KOPT-K1 (cell line): ENCODE results near the gene GGCT.
A peak's percentile ranks its signal among the peaks of the same experiment; 100 is the strongest.
"Not testable (repeated sequence)": the region's sequence is repeated elsewhere in the genome, so short reads cannot be mapped to it uniquely, and the experiment has no call there.

Experiments
- H3K27ac ChIP-seq: fragments of 200-600 bp; sonication (generic); 2 replicates; pipeline ENCODE4 v1.5.1; 2016; ENCODE audit warnings: antibody characterized with exemption, mild to moderate bottlenecking, low read depth, low read length; ENCODE audit not compliant: poor library complexity, severe bottlenecking
- H3K36me3 ChIP-seq: fragments of 200-600 bp; sonication (generic); 2 replicates; pipeline ENCODE4 v1.5.1; 2017; ENCODE audit warnings: antibody characterized with exemption, mild to moderate bottlenecking, low read length, moderate library complexity; ENCODE audit not compliant: insufficient read depth
- H3K9me3 ChIP-seq: fragments of 200-600 bp; sonication (generic); 2 replicates; pipeline ENCODE4 v1.5.1; 2017; ENCODE audit warnings: antibody characterized with exemption, low read length, mild to moderate bottlenecking; ENCODE audit not compliant: insufficient read depth, poor library complexity, severe bottlenecking

Gene GGCT, protein sequence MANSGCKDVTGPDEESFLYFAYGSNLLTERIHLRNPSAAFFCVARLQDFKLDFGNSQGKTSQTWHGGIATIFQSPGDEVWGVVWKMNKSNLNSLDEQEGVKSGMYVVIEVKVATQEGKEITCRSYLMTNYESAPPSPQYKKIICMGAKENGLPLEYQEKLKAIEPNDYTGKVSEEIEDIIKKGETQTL

DNA sequence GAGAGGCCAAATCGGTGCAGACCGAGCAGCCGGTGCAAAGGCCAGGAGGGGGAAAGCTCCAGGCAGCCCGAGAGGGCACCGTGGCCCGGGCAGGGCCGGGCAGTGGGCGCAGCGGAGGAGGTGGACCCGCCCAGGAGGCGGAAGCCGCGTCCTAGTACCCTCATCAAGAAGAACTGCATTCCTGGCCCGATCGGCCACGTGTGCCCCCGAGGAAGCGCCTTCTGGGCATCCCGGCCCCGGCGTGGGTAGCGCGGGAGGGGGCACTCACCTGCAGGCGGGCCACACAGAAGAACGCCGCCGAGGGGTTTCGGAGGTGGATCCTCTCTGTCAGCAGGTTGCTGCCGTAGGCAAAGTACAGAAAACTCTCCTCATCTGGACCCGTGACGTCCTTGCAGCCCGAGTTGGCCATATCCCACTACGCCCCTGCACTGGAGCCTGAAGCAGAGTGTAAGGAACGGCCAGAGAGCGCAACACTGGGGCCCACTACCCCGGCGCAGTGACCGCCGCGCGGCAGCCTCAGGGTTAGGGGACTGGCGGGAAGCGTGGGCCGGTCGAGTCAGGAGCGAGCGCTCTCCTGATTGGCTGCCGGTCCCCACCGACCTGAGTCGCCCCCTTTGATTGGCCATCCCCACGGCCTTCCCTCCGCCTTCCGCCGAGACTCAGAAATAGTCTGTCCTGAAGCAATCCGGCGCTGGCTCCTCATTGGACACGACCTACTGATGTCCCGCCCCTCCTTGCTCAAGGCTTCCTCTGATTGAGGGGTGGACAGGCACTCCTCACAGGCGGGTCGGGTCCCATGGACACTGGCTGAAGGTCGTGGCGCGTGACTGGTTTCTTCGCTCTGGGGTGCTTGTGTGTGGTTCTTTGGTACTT, at the start of gene GGCT:
Gene GGCT, minus strand, starts transcription at position 529 of the 873 bp plus-strand sequence. Its CDS starts 120 bp downstream, at position 409.
- Histone ChIP-seq H3K27ac (peak within 1 kb of the TSS; percentile 78), H3K36me3 (peaks cover 37% of the 10 kb centered on the region), H3K9me3 (no peaks in the 10 kb centered on the region)

DNA sequence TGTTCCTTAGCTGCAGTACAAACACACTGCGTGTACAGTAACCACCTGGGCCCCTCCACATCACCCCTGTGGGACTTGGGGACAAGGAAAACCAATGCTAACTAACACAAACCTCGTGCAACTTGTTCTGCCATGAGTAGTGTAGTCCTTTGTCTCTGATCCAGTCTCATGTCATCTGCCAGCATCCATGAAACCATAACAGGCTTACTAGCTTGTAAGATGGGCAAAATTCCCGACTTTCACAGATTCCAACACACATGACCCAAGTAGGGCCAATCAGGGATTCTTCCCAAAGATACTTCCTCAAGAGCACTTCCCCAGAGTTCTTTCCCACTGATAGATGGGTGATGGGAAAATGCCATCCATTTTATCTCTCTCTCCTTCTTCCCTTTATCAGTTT, 48.9 kb upstream of the GGCT start:
- Histone ChIP-seq H3K9me3 (no peaks in the 10 kb centered on the region), H3K36me3 (no peaks in the 10 kb centered on the region), H3K27ac (no peak overlapping the region)

DNA sequence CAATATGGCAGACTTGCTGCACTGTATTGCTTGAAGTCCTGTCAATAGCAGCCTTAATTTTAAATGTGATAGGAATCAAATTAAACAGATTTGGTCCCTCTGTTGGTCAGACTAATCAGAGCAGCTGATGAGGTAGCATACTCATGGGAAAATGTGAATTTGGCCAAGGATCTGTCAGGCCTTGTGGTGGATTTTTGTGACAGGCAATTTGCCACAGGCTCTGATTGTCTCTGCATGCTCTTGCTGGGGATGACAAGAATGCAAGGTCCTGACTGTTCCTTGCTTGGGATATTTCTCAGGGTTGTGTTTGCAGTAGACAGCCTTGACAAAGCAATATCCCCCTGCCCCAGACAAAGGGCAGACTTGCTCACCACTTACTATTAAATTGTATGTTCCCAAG, 48.5 kb upstream of the GGCT start:
- Histone ChIP-seq H3K27ac (no peak overlapping the region), H3K9me3 (no peaks in the 10 kb centered on the region), H3K36me3 (no peaks in the 10 kb centered on the region)

GRCh38 chr7:30552330-30552729, 47.7 kb upstream of the GGCT start:
- Histone ChIP-seq H3K36me3 (no peaks in the 10 kb centered on the region), H3K27ac (no peak overlapping the region), H3K9me3 (no peaks in the 10 kb centered on the region)

GRCh38 chr7:30549931-30550493, 45.4 kb upstream of the GGCT start:
- Histone ChIP-seq H3K27ac (no peak overlapping the region), H3K36me3 (no peaks in the 10 kb centered on the region)

DNA sequence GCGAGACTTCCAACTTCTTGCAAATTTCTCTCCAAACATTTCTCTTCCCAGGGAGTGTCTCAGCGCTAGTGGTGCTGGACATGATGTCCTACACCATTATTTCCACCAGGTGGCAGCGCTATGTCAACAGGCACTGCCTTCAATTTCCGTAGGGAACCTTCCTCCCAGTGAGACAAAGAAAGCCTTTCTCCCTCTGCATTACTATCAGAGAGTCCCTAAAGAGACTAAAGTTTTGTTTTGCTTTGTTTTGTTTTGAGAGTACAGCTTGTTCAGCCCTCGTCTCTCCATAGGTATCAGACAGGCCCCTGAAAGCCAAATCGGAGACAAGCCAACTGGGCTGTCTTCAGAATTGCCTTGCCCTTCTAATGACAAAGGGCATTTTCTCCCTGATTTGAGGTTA, 44.2 kb upstream of the GGCT start:
- Histone ChIP-seq H3K36me3 (no peaks in the 10 kb centered on the region), H3K9me3 (no peaks in the 10 kb centered on the region), H3K27ac (no peak overlapping the region)

More at GRCh38 chr7:30549931-30550493, 45.4 kb upstream of the GGCT start:
- H3K9me3 ChIP-seq, result no peaks in the 10 kb centered on the region

DNA sequence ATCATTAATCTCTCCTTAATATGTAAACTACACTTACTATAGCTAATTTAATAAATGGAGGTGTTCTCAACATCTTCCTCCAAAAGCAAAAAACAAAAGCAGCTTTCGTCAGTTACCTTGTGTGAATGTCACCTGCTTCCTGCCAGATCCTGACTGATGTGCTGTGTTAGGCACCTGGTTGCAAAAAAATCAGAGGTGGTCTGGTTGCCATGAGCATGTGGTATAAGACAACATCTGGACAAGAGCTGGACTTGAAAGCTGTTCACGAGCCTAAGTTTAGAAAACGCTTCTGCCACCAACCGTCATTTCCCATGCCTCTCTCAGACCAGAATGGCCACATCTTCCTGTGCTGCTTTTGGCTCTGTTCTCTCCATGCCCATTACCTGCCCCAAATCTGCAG, 42.0 kb upstream of the GGCT start:
- Histone ChIP-seq H3K27ac (no peak overlapping the region), H3K36me3 (no peaks in the 10 kb centered on the region), H3K9me3 (no peaks in the 10 kb centered on the region)

DNA sequence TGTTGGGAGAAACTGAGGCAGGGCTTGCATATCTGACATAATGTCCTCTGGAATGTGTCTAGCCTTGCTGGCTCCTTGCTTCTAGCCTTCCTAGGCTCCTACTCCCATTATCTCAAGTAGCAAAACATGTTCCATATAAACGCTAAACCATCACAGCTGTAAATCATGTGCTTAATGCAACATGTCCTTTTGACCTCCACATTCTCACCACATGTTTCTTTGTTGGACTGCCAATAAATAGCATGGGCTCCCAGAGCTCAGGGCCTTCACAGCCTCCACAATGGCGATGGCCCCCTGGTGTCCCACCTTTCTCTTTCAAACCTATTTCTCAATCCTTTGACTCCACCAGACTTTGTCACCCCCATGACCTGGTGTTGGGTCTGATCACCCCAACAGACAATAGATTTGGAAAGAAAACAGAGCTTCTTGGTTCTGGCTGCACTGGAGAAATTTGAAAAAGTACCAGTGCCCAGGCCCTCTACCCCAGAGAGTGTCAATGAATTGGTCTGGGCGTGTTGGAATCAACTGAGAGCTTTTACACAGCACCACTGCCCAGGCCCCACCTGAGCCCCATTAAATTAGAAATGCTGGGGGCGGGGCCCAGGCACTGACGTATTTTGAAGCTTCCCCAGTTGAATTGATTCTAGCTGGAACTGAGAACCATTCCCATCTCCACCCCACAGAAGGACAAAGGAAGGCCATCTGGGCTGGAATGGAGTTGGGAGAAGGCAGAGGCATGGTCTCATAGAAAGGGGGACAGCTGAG, 41.3 kb upstream of the GGCT start:
- no peak overlapping the region for H3K27ac ChIP-seq
- H3K9me3 ChIP-seq, result no peaks in the 10 kb centered on the region
- no peaks in the 10 kb centered on the region for H3K36me3 ChIP-seq

DNA sequence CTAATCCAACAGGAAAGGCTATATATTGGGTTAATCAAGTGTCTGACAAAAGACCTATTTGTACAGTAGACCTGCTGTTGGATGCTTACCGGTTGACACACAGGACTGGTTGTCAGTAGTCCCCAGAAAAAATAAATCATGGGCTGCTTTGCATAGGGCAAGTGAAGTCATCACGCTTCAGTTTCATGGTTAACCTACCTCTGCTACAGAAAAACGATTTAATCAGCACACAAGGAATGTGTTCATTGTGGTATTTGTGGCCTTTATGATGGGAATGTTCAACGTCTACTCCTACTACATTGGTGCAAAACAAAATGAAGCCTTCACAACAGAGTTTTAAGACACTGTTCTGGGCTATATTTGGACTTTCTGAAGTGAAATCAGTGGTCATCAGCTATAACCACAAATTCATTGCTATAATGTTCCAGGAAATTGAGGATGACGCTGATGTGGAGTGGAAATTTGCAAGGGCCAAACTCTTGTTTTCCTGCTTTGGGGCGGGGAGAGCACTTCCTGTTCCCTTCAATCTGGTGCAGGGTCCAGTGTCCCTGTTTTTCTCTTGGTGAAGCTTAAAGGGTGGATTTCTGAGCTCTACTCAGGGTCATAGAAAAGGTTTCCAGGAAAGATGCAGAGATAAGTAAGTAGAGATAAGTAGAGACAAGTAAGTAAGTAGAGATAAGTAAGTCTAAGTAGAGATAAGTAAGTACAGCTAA, 39.3 kb upstream of the GGCT start:
- H3K27ac ChIP-seq, result no peak overlapping the region

GRCh38 chr7:30543115-30543514, 38.5 kb upstream of the GGCT start:
- not testable (repeated sequence) for H3K27ac ChIP-seq, H3K9me3 ChIP-seq, H3K36me3 ChIP-seq

More for the DNA sequence above, 39.3 kb upstream of the GGCT start:
- H3K36me3 ChIP-seq, result no peaks in the 10 kb centered on the region
- no peaks in the 10 kb centered on the region for H3K9me3 ChIP-seq

- no peaks in the 10 kb centered on the region for H3K9me3 ChIP-seq
- H3K27ac ChIP-seq, result no peak overlapping the region
- H3K36me3 ChIP-seq, result no peaks in the 10 kb centered on the region
These were observed 29.3 kb upstream of the GGCT start for GRCh38 chr7:30533886-30534285.

- H3K27ac ChIP-seq, result no peak overlapping the region
These were observed 26.7 kb upstream of the GGCT start for GRCh38 chr7:30531286-30531685.

DNA sequence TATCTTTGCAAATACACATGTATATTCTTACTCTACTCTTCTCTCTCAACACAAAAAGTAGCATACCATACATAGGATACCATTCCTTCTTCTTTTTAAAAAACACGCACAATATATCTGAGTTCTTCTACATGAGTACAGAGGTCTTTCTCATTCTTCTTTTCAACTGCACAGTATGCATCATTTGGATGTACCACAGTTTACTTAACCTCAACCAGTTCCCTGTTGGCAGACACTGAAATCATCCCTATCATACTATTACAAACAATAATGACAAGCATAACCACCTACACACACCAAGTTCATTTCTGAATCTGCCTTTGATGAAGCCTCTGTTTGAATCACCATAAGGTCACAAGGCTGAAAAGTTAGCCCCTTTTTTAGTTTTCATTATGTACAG, 25.7 kb upstream of the GGCT start:
- Histone ChIP-seq H3K36me3 (no peaks in the 10 kb centered on the region), H3K9me3 (no peaks in the 10 kb centered on the region), H3K27ac (no peak overlapping the region)

More at GRCh38 chr7:30531286-30531685, 26.7 kb upstream of the GGCT start:
- Histone ChIP-seq H3K9me3 (no peaks in the 10 kb centered on the region), H3K36me3 (no peaks in the 10 kb centered on the region)

DNA sequence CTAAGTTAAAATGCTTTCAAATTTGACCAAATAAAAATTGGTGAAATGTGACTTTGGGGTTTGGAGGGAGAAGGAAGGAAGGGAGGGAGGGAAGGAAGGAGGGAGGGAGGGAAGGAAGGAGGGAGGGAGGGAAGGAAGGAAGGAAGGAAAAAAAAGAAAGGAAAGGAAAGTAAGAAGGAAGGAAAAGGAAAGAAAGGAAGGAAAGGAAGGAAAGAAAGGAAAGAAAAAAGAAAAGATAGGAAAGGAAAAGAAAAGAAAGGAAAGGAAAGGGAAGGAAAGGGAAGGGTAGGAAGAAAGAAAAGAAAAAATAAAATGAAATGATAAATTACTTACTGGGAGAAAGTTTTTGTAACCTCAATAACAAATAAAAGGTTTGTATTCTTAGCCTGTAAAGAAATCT, 24.1 kb upstream of the GGCT start:
- no peaks in the 10 kb centered on the region for H3K36me3 ChIP-seq
- no peaks in the 10 kb centered on the region for H3K9me3 ChIP-seq

More for the DNA sequence above, 24.1 kb upstream of the GGCT start:
- H3K27ac ChIP-seq, result no peak overlapping the region
